Adrenal gland (tissue), 12 donors: ENCODE measurements around the gene PTGES3L. TPM values are rescaled to one million over a fixed set of nuclear protein-coding genes. Genes with fewer than 3 reads are reported as not detected.

Experiments
- DNase-seq, 7 donors: peaks; one replicate each; pipeline ENCODE4 v3.0.0-alpha.2; 2019 to 2020
- H3K27ac ChIP-seq, 5 donors: fragments of 200-600 bp; sonication (generic) in 4 of 5; 1 replicate in 3 of 5; 2 replicates in 2 of 5; pipeline versions ENCODE4 v1.5.1 to v1.8.0; 2016 to 2020; ENCODE audit warnings: mild to moderate bottlenecking in 1 of 5
- H3K27me3 ChIP-seq: fragments of 200-600 bp; 2 replicates; pipeline ENCODE4 v1.8.0; 2021
- H3K36me3 ChIP-seq, 2 donors: fragments of 200-600 bp; replicated peaks in 1 of 2; 1 replicate in 1 of 2; 2 replicates in 1 of 2; pipeline versions ENCODE4 v1.5.1 to v1.8.0; 2018 to 2022
- H3K4me1 ChIP-seq, 2 donors: fragments of 200-600 bp; replicated peaks in 1 of 2; 1 replicate in 1 of 2; 2 replicates in 1 of 2; pipeline versions ENCODE4 v1.5.1 to v1.8.0; 2018 to 2021
- H3K4me3 ChIP-seq, 4 donors: fragments of 200-600 bp; sonication (generic) in 3 of 4; one replicate each; pipeline ENCODE4 v1.5.1; 2016 to 2018
- H3K9me3 ChIP-seq, 3 donors: fragments of 200-600 bp; sonication (generic) in 1 of 3; replicated peaks in 1 of 3; 1 replicate in 2 of 3; 2 replicates in 1 of 3; pipeline versions ENCODE4 v1.5.1 to v1.8.0; 2016 to 2021
- CTCF ChIP-seq, 6 experiments: fragments of 450-650 bp in 4 of 6; fragments of 200-600 bp in 2 of 6; sonication (generic) in 1 of 6; IDR thresholded peaks; 1 replicate in 5 of 6; 2 replicates in 1 of 6; pipeline versions ENCODE4 v1.5.1 to v1.8.0; 2016 to 2021; ENCODE audit warnings: antibody characterized with exemption in 6 of 6, mild to moderate bottlenecking in 2 of 6, moderate library complexity in 1 of 6
- POLR2A ChIP-seq, 2 donors: fragments of 450-650 bp; IDR thresholded peaks; one replicate each; pipeline ENCODE4 v1.6.1; 2017; ENCODE audit warnings: antibody characterized with exemption in 2 of 2, mild to moderate bottlenecking in 2 of 2, moderate library complexity in 1 of 2
- WGBS, 4 donors: extraction: QIAGEN DNeasy Blood & Tissue Kit in 2 of 4; methylation state at CpG; one replicate each; pipeline versions ENCODE4 v1.1.5 to v1.1.7; 2013 to 2017; 5-methylcytosine and 5-hydroxymethylcytosine counted together
- intact Hi-C, 2 donors: fragments of 100-400 bp; cut with DNase I; formaldehyde crosslinking; loops; one replicate each; pipeline versions ENCODE4 v1.14.1 to v1.15.0; 2022 to 2023
- polyA plus RNA-seq, 3 donors: library from polyadenylated mRNA; stranded (reverse); fragments of 200-250 nt in 2 of 3; fragments of 350-450 nt in 1 of 3; fragmentation: Illumina TruSeq in 1 of 3; extraction: RNeasy Lipid Tissue Mini Kit (QIAGEN cat#74804) in 1 of 3; gene quantifications; one replicate each; pipeline ENCODE4 v1.2.3, GENCODE V29; 2013 to 2014
- total RNA-seq, 9 donors: library from RNA; depleted of rRNA in 4 of 9; stranded (reverse); fragments of >200 nt in 4 of 9; fragments of 120-200 nt in 1 of 9; fragmentation: NEBNext Ultra II Directional in 1 of 9; extraction: Animal tissue kit (Norgen Biotek cat#: 25700) in 1 of 9; gene quantifications; one replicate each; pipeline versions ENCODE4 v1.1.0 to v1.2.4, GENCODE V29; 2013 to 2023
- donor health status: healthy with polysubstance abuse.
- donor health status: Bipolar disorder and iron deficiency.
- donor health status: DM: yes; HTN: yes; CAD: no.
- donor health status: DM: no; HTN: no; CAD: no.
- donor health status: DM: no; HTN: no; CAD: no.
- donor health status: DM: yes; HTN: yes; CAD: no.

PTGES3L gene
- total and polyA plus RNA-seq, 12 donors, result 0.18 to 0.72 (median 0.61) TPM; not detected in 6

- Histone ChIP-seq H3K4me1 (peaks cover 25 to 42% of the 10 kb centered on the region in 2 donors), H3K9me3 (no peaks in the 10 kb centered on the region), H3K36me3 (peaks cover 0 to 13% of the 10 kb centered on the region in 2 donors), H3K27ac (peak within 1 kb of the TSS; percentile 87 to 98 (median 96)), H3K4me3 (peak within 1 kb of the TSS; percentile 78 to 94 (median 84)), H3K27me3 (no peaks in the 10 kb centered on the region)
- peak; percentile 76 to 86 (median 81) for DNase-seq
- intact Hi-C loops, result loop anchor here (5.0 to 10.0 kb wide), 4 partner anchors 63 to 293 kb away; partner anchors contain the start of gene NBR1 (in 1 of the 2)
- 0 to 2% (median 1%) methylated on average over 17 to 80 of the region's 80 CpGs for WGBS, 4 donors
- TF ChIP-seq CTCF (IDR thresholded peaks at IDR 0.05) (no peak), POLR2A (IDR thresholded peaks at IDR 0.05) (peak; percentile 27 to 86)
Measured at GRCh38 chr17:43021741-43022512, 42.0 kb upstream of the PTGES3L start, which contains the start of gene VAT1. Gene VAT1, minus strand, starts transcription at chr17:43022385. Its CDS starts 63 bp downstream, at chr17:43022322.

- DNase-seq, result peak; percentile 85 to 95 (median 93)
- H3K27me3 ChIP-seq, result no peaks in the 10 kb centered on the region
- H3K9me3 ChIP-seq, result no peaks in the 10 kb centered on the region
- TF ChIP-seq POLR2A (IDR thresholded peaks at IDR 0.05), result peak; percentile 58 to 90
- no peak for TF ChIP-seq CTCF (IDR thresholded peaks at IDR 0.05)
- peak overlapping the region; percentile 87 to 98 (median 96) for H3K27ac ChIP-seq
- peak overlapping the region; percentile 78 to 94 (median 84) for H3K4me3 ChIP-seq
- intact Hi-C loops, result loop anchor here (5.0 to 10.0 kb wide), 4 partner anchors 64 to 294 kb away; partner anchors contain the start of gene NBR1 (in 1 of the 2)
- WGBS, 4 donors, result 6 to 30% (median 17%) methylated on average over 20 to 39 of the region's 40 CpGs
- peaks cover 30 to 46% of the 10 kb centered on the region in 2 donors for H3K4me1 ChIP-seq
- H3K36me3 ChIP-seq, result peaks cover 0 to 20% of the 10 kb centered on the region in 2 donors
Measured at GRCh38 chr17:43020789-43021740, 41.2 kb upstream of the PTGES3L start.

GRCh38 chr17:43020030-43020621 is 40.2 kb upstream of the PTGES3L start:
- Histone ChIP-seq H3K27me3 (no peaks in the 10 kb centered on the region), H3K9me3 (no peaks in the 10 kb centered on the region), H3K27ac (peak overlapping the region; percentile 85 to 97 (median 89)), H3K4me3 (peak overlapping the region in 2 of 4 donors; percentile 11 to 33), H3K36me3 (peaks cover 0 to 21% of the 10 kb centered on the region in 2 donors), H3K4me1 (peaks cover 39 to 56% of the 10 kb centered on the region in 2 donors)
- no peak for TF ChIP-seq POLR2A (IDR thresholded peaks at IDR 0.05)
- no peak for TF ChIP-seq CTCF (IDR thresholded peaks at IDR 0.05)
- 21 to 34% (median 28%) methylated on average over 5 to 6 of the region's 6 CpGs for WGBS, 4 donors
- intact Hi-C loops, result loop anchor here (5.0 to 10.0 kb wide), 4 partner anchors 65 to 295 kb away; partner anchors contain the start of gene NBR1 (in 1 of the 2)
- DNase-seq, result peak in 6 of 7 donors; percentile 41 to 79 (median 54)
